Keratinocyte (primary cell): ENCODE data around the gene KCTD21. TPM values are rescaled to one million over a fixed set of nuclear protein-coding genes. Genes with fewer than 3 reads are reported as not detected.

Experiments
- DNase-seq: peaks from one replicate; pipeline ENCODE4 v3.0.0-alpha.2; 2011; ENCODE audit warnings: low read depth, missing footprints, low spot score
- FAIRE-seq: peaks from 2 replicates; lab custom pipeline; 2011; peaks lifted over from hg19 to GRCh38; lab: Jason Lieb, UNC
- H2AFZ ChIP-seq: 2 replicates; pipeline ENCODE4 v1.6.0; 2012; ENCODE audit warnings: low read length, control low read depth, inconsistent platforms; ENCODE audit not compliant: control insufficient read depth
- H3K27ac ChIP-seq: 2 replicates; pipeline ENCODE4 v1.5.1; 2011; ENCODE audit warnings: low read length; ENCODE audit not compliant: control insufficient read depth, insufficient read depth
- H3K27me3 ChIP-seq: 3 replicates; pipeline ENCODE4 v1.6.0; 2011; ENCODE audit warnings: low read length; ENCODE audit not compliant: control insufficient read depth, insufficient read depth; ENCODE audit errors: extremely low read depth
- H3K36me3 ChIP-seq, 2 experiments: 2 replicates in 1 of 2; 3 replicates in 1 of 2; pipeline ENCODE4 v1.5.1; 2011; ENCODE audit warnings: low read length in 2 of 2, mild to moderate bottlenecking in 1 of 2; ENCODE audit not compliant: control insufficient read depth in 2 of 2, insufficient read depth in 2 of 2; ENCODE audit errors: extremely low read depth in 1 of 2
- H3K4me1 ChIP-seq: 3 replicates; pipeline ENCODE4 v1.5.1; 2011; ENCODE audit warnings: low read length; ENCODE audit not compliant: control insufficient read depth, insufficient read depth; ENCODE audit errors: extremely low read depth
- H3K4me2 ChIP-seq: 3 replicates; pipeline ENCODE4 v1.6.0; 2011; ENCODE audit warnings: low read depth, low read length; ENCODE audit not compliant: control insufficient read depth, insufficient read depth; ENCODE audit errors: extremely low read depth
- H3K4me3 ChIP-seq, 3 experiments: fragments of 200-600 bp in 1 of 3; sonication (generic) in 1 of 3; 2 replicates in 2 of 3; 3 replicates in 1 of 3; pipeline ENCODE4 v1.5.1; 2011 to 2016; ENCODE audit warnings: low read length in 3 of 3, mild to moderate bottlenecking in 3 of 3, control low read depth in 2 of 3, inconsistent platforms in 1 of 3, low read depth in 1 of 3, mixed read lengths in 1 of 3, mixed run types in 1 of 3, moderate library complexity in 1 of 3; ENCODE audit not compliant: control insufficient read depth in 2 of 3, insufficient read depth in 2 of 3; ENCODE audit errors: extremely low read depth in 1 of 3
- H3K79me2 ChIP-seq: 2 replicates; pipeline ENCODE4 v1.6.0; 2012; ENCODE audit warnings: low read length; ENCODE audit not compliant: control insufficient read depth, insufficient read depth
- H3K9ac ChIP-seq: 3 replicates; pipeline ENCODE4 v1.6.0; 2011; ENCODE audit warnings: low read length; ENCODE audit not compliant: control insufficient read depth, insufficient read depth; ENCODE audit errors: extremely low read depth
- H3K9me1 ChIP-seq: 3 replicates; pipeline ENCODE4 v1.6.0; 2011; ENCODE audit warnings: low read length; ENCODE audit not compliant: control insufficient read depth, insufficient read depth; ENCODE audit errors: extremely low read depth
- H3K9me3 ChIP-seq: 2 replicates; pipeline ENCODE4 v1.5.1; 2012; ENCODE audit warnings: low read depth, low read length; ENCODE audit not compliant: control insufficient read depth
- H4K20me1 ChIP-seq: 3 replicates; pipeline ENCODE4 v1.6.0; 2011; ENCODE audit warnings: low read length; ENCODE audit not compliant: control insufficient read depth, insufficient read depth; ENCODE audit errors: extremely low read depth
- EZH2 ChIP-seq: IDR thresholded peaks from one replicate; pipeline ENCODE4 v1.6.1; 2012; ENCODE audit warnings: inconsistent platforms, mild to moderate bottlenecking, low read length, moderate library complexity
- dilution Hi-C: fragments of 300-500 bp; cut with MboI; formaldehyde crosslinking; loops from one replicate; pipeline ENCODE4 v1.7.0; 2020; ENCODE audit warnings: low sequenced_read_pairs; ENCODE audit not compliant: extremely low pct_ligation_motif_present
- polyA plus RNA-seq, 5 experiments: library from polyadenylated mRNA; depleted of rRNA in 3 of 5; stranded (reverse) in 3 of 5; stranded (forward) in 1 of 5; unstranded in 1 of 5; fragments of >200 nt; gene quantifications; 1 replicate in 1 of 5; 2 replicates in 3 of 5; 3 replicates in 1 of 5; pipeline versions ENCODE4 v1.2.1 to v1.2.3, GENCODE V29; 2011 to 2012; ENCODE audit warnings: missing spikeins in 2 of 5, low read depth in 1 of 5, low replicate concordance in 1 of 5
- TF ChIP-seq, protein P1 (sequence below), 3 experiments: IDR thresholded peaks in 1 of 3; conservative IDR thresholded peaks in 1 of 3; optimal IDR thresholded peaks in 1 of 3; 2 replicates in 2 of 3; 3 replicates in 1 of 3; pipeline versions ENCODE3 to v1.5.1; 2011; ENCODE audit warnings: low read length in 3 of 3, mild to moderate bottlenecking in 3 of 3, moderate library complexity in 2 of 3, control low read depth in 1 of 3, inconsistent platforms in 1 of 3; ENCODE audit not compliant: insufficient read depth in 2 of 3; ENCODE audit errors: extremely low read depth in 1 of 3

Gene KCTD21
- polyA plus RNA-seq, 1 donor (not counting 4 experiments of a cell fraction or from before 2014, with no cell fraction given), result 10.4 TPM

DNA sequence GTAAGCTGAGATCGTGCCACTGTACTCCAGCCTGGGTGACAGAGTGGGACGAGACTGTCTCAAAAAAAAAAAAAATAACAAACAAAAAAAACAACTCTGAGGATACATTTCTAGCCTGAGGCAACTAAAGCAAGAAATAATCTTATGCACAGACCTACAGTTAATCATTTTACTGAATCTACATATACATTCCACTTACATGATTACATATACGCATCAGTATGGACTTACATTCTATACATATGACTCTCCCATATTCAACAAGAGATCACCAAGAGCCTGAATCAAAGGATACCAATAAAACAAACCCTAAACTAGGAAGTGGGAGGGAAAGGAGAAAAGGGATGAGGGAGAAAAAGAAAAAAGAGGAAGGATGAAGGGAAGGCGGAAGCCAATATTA lies 50.1 kb downstream of the KCTD21 start:
- H3K27me3 ChIP-seq, result no peaks in the 10 kb centered on the region
- dilution Hi-C loops, result no loop called here
- no peaks in the 10 kb centered on the region for H3K36me3 ChIP-seq
- H4K20me1 ChIP-seq, result no peaks in the 10 kb centered on the region
- DNase-seq, result no peak
- peak overlapping the region; percentile 79 for H3K4me2 ChIP-seq
- H3K9me1 ChIP-seq, result no peaks in the 10 kb centered on the region
- no peak for FAIRE-seq
- peaks cover 17% of the 10 kb centered on the region for H3K4me1 ChIP-seq
- peak overlapping the region; percentile 77 to 98 (median 87) for H3K4me3 ChIP-seq
- H3K9me3 ChIP-seq, result no peaks in the 10 kb centered on the region
- TF ChIP-seq EZH2, result no peak
- TF ChIP-seq, protein P1, sequence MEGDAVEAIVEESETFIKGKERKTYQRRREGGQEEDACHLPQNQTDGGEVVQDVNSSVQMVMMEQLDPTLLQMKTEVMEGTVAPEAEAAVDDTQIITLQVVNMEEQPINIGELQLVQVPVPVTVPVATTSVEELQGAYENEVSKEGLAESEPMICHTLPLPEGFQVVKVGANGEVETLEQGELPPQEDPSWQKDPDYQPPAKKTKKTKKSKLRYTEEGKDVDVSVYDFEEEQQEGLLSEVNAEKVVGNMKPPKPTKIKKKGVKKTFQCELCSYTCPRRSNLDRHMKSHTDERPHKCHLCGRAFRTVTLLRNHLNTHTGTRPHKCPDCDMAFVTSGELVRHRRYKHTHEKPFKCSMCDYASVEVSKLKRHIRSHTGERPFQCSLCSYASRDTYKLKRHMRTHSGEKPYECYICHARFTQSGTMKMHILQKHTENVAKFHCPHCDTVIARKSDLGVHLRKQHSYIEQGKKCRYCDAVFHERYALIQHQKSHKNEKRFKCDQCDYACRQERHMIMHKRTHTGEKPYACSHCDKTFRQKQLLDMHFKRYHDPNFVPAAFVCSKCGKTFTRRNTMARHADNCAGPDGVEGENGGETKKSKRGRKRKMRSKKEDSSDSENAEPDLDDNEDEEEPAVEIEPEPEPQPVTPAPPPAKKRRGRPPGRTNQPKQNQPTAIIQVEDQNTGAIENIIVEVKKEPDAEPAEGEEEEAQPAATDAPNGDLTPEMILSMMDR (optimal IDR thresholded peaks at IDR 0.05 in 1 of 3, IDR thresholded peaks at IDR 0.05 in 1 of 3, conservative IDR thresholded peaks at IDR 0.05 in 1 of 3; ENCODE audit: extremely low read depth in 1 of 3, insufficient read depth in 2 of 3, low read length in 3 of 3), result no peak
- no peak overlapping the region for H2AFZ ChIP-seq
- peaks cover 43% of the 10 kb centered on the region for H3K79me2 ChIP-seq
- no peak overlapping the region for H3K9ac ChIP-seq
- H3K27ac ChIP-seq, result peak overlapping the region; percentile 92

DNA sequence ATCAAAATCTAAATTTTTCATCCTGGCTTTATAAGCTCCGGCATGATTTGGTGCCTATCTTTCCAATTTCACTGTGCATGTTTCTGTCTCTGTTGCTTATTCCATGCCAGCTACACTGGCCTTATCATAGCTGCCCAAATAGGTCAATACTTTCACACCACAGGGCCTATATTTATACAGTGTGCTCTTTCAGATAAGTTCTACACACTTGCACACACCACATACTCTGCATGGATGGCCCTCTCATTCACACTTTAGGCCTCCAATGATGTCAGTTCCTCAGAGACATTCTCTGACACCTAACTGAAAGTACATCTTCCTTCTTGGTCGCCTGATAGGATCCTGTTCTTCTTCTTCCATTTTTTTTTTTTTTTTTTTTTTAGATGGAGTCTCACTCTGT lies 56.0 kb downstream of the KCTD21 start:
- no peaks in the 10 kb centered on the region for H3K9me3 ChIP-seq
- no peaks in the 10 kb centered on the region for H4K20me1 ChIP-seq
- no peak overlapping the region for H2AFZ ChIP-seq
- H3K9ac ChIP-seq, result no peak overlapping the region
- dilution Hi-C loops, result no loop called here
- TF ChIP-seq, protein P1 (optimal IDR thresholded peaks at IDR 0.05 in 1 of 3, IDR thresholded peaks at IDR 0.05 in 1 of 3, conservative IDR thresholded peaks at IDR 0.05 in 1 of 3; ENCODE audit: extremely low read depth in 1 of 3, insufficient read depth in 2 of 3, low read length in 3 of 3), result no peak
- TF ChIP-seq EZH2, result no peak
- no peak overlapping the region for H3K4me2 ChIP-seq
- H3K4me1 ChIP-seq, result peaks cover 3% of the 10 kb centered on the region
- no peaks in the 10 kb centered on the region for H3K27me3 ChIP-seq
- FAIRE-seq (no peak), DNase-seq (no peak)
- no peak overlapping the region for H3K4me3 ChIP-seq
- H3K27ac ChIP-seq, result no peak overlapping the region
- peaks cover 15% of the 10 kb centered on the region for H3K79me2 ChIP-seq
- H3K9me1 ChIP-seq, result no peaks in the 10 kb centered on the region
- no peaks in the 10 kb centered on the region for H3K36me3 ChIP-seq
